ENCODE data around the gene PPM1M. TPM values are rescaled to one million over a fixed set of nuclear protein-coding genes. Genes with fewer than 3 reads are reported as not detected.
"Not testable (repeated sequence)": the region's sequence is repeated elsewhere in the genome, so short reads cannot be mapped to it uniquely, and the experiment has no call there.

Gene PPM1M
- total and polyA plus RNA-seq, 2 donors (not counting 1 experiment from before 2014, with no cell fraction given) = 19.7 to 37.8 TPM

- no peak overlapping the region for H3K4me2 ChIP-seq (ENCODE audit: extremely low read depth, insufficient read depth, low read length)
- peaks cover 3% of the 10 kb centered on the region for H3K4me1 ChIP-seq (ENCODE audit: control insufficient read depth, extremely low read depth, insufficient read depth, low read length)
- H3K4me3 ChIP-seq (replicated peaks in 1 of 4; ENCODE audit: control extremely low read depth in 1 of 4, insufficient read depth in 1 of 4, low read depth in 3 of 4, low read length in 4 of 4) = no peak overlapping the region
- no peak overlapping the region for H3K27ac ChIP-seq (ENCODE audit: insufficient read depth, low read length)
- DNase-seq (ENCODE audit: low read depth in 2 of 2) = no peak
- TF ChIP-seq EZH2 (IDR thresholded peaks at IDR 0.05; ENCODE audit: low read length, missing control alignments) (no peak), CTCF (conservative IDR thresholded peaks at IDR 0.05 in 1 of 2, IDR thresholded peaks at IDR 0.05 in 1 of 2; ENCODE audit: low read depth in 1 of 2, low read length in 2 of 2) (no peak)
- no peaks in the 10 kb centered on the region for H3K79me2 ChIP-seq (ENCODE audit: control insufficient read depth, insufficient read depth, low read length)
- H4K20me1 ChIP-seq (ENCODE audit: control insufficient read depth, extremely low read depth, insufficient read depth, low read length) = no peaks in the 10 kb centered on the region
- no peaks in the 10 kb centered on the region for H3K9me3 ChIP-seq (ENCODE audit: control insufficient read depth, insufficient read depth, low read depth, low read length)
- no peaks in the 10 kb centered on the region for H3K36me3 ChIP-seq (ENCODE audit: control insufficient read depth, insufficient read depth, low read length)
- no peak overlapping the region for H2AFZ ChIP-seq (ENCODE audit: low read length)
- H3K9ac ChIP-seq (ENCODE audit: insufficient read depth, low read length) = no peak overlapping the region
- H3K27me3 ChIP-seq (ENCODE audit: control insufficient read depth, insufficient read depth, low read length) = no peaks in the 10 kb centered on the region
These were observed 37.7 kb downstream of the PPM1M start for GRCh38 chr3:52283306-52283705.

- not testable (repeated sequence) for H3K9me3 ChIP-seq (ENCODE audit: control insufficient read depth, insufficient read depth, low read depth, low read length); H4K20me1 ChIP-seq (ENCODE audit: control insufficient read depth, extremely low read depth, insufficient read depth, low read length); H3K4me1 ChIP-seq (ENCODE audit: control insufficient read depth, extremely low read depth, insufficient read depth, low read length); H3K27ac ChIP-seq (ENCODE audit: insufficient read depth, low read length); H3K79me2 ChIP-seq (ENCODE audit: control insufficient read depth, insufficient read depth, low read length); H2AFZ ChIP-seq (ENCODE audit: low read length); H3K4me2 ChIP-seq (ENCODE audit: extremely low read depth, insufficient read depth, low read length); DNase-seq (ENCODE audit: low read depth in 2 of 2); H3K9ac ChIP-seq (ENCODE audit: insufficient read depth, low read length); H3K36me3 ChIP-seq (ENCODE audit: control insufficient read depth, insufficient read depth, low read length); H3K4me3 ChIP-seq (replicated peaks in 1 of 4; ENCODE audit: control extremely low read depth in 1 of 4, insufficient read depth in 1 of 4, low read depth in 3 of 4, low read length in 4 of 4); H3K27me3 ChIP-seq (ENCODE audit: control insufficient read depth, insufficient read depth, low read length)
These were observed 38.5 kb downstream of the PPM1M start for GRCh38 chr3:52284051-52284450.

- peak overlapping the region; percentile 98 for H3K9ac ChIP-seq (ENCODE audit: insufficient read depth, low read length)
- peaks cover 6% of the 10 kb centered on the region for H3K36me3 ChIP-seq (ENCODE audit: control insufficient read depth, insufficient read depth, low read length)
- peak overlapping the region; percentile 99 for H3K27ac ChIP-seq (ENCODE audit: insufficient read depth, low read length)
- TF ChIP-seq EZH2 (IDR thresholded peaks at IDR 0.05; ENCODE audit: low read length, missing control alignments) (no peak), CTCF (conservative IDR thresholded peaks at IDR 0.05 in 1 of 2, IDR thresholded peaks at IDR 0.05 in 1 of 2; ENCODE audit: low read depth in 1 of 2, low read length in 2 of 2) (no peak)
- no peaks in the 10 kb centered on the region for H3K27me3 ChIP-seq (ENCODE audit: control insufficient read depth, insufficient read depth, low read length)
- peak overlapping the region; percentile 84 for H3K4me2 ChIP-seq (ENCODE audit: extremely low read depth, insufficient read depth, low read length)
- H3K79me2 ChIP-seq (ENCODE audit: control insufficient read depth, insufficient read depth, low read length) = peaks cover 7% of the 10 kb centered on the region
- H3K9me3 ChIP-seq (ENCODE audit: control insufficient read depth, insufficient read depth, low read depth, low read length) = no peaks in the 10 kb centered on the region
- H3K4me1 ChIP-seq (ENCODE audit: control insufficient read depth, extremely low read depth, insufficient read depth, low read length) = peaks cover 5% of the 10 kb centered on the region
- peak overlapping the region; percentile 75 to 94 (median 85) for H3K4me3 ChIP-seq (replicated peaks in 1 of 4; ENCODE audit: control extremely low read depth in 1 of 4, insufficient read depth in 1 of 4, low read depth in 3 of 4, low read length in 4 of 4)
- H2AFZ ChIP-seq (ENCODE audit: low read length) = no peak overlapping the region
- no peaks in the 10 kb centered on the region for H4K20me1 ChIP-seq (ENCODE audit: control insufficient read depth, extremely low read depth, insufficient read depth, low read length)
- DNase-seq (ENCODE audit: low read depth in 2 of 2) = peak in 1 of 2 donors; percentile 37
These were observed 41.2 kb downstream of the PPM1M start for GRCh38 chr3:52286777-52287110.
